T-helper 17 cell (primary cell): Measurements from ENCODE around the gene WT1. TPM values are rescaled to one million over a fixed set of nuclear protein-coding genes. Genes with fewer than 3 reads are reported as not detected.

ENCODE experiments used
- ATAC-seq: fragments of 150-1000 bp; cut with Tn5 transposase; 2 replicates; pipeline ENCODE4 v1.10.0; 2021; ENCODE audit warnings: mild to moderate bottlenecking, moderate library complexity
- DNase-seq, 3 donors: peaks; one replicate each; pipeline versions ENCODE4 v3.0.0 to v3.0.0-alpha.2; 2020 to 2021
- H3K9me3 ChIP-seq: one replicate; pipeline ENCODE4 v1.7.0; 2013; ENCODE audit warnings: low read length, mild to moderate bottlenecking; ENCODE audit not compliant: control insufficient read depth, poor library complexity, severe bottlenecking
- H3K27ac Mint-ChIP-seq: one replicate; pipeline ENCODE4 v1.8.0; 2022; ENCODE audit warnings: mild to moderate bottlenecking, moderate library complexity, mixed read lengths
- H3K27me3 Mint-ChIP-seq: one replicate; pipeline ENCODE4 v1.8.0; 2022; ENCODE audit warnings: mixed read lengths
- H3K36me3 Mint-ChIP-seq: one replicate; pipeline ENCODE4 v1.8.0; 2022; ENCODE audit warnings: low read depth, mixed read lengths
- H3K4me1 Mint-ChIP-seq: one replicate; pipeline ENCODE4 v1.8.0; 2022; ENCODE audit warnings: mild to moderate bottlenecking, mixed read lengths
- H3K4me3 Mint-ChIP-seq: one replicate; pipeline ENCODE4 v1.8.0; 2022; ENCODE audit warnings: mild to moderate bottlenecking, moderate library complexity, mixed read lengths
- total RNA-seq, 4 donors: library from RNA in 2 of 4; stranded (reverse) in 2 of 4; gene quantifications; one replicate each; pipeline ENCODE4 v1.2.3 and lab custom pipeline; 2022 to 2026

The WT1 gene
- total RNA-seq, 2 donors from 2014 or later, result not detected

- Mint-ChIP-seq H3K27me3 (peaks cover 85% of the 10 kb centered on the region), H3K4me3 (peak overlapping the region; percentile 76), H3K27ac (peak overlapping the region; percentile 19), H3K36me3 (peaks cover 7% of the 10 kb centered on the region), H3K4me1 (peaks cover 26% of the 10 kb centered on the region)
- DNase-seq (no peak), ATAC-seq (no peak)
- no peaks in the 10 kb centered on the region for H3K9me3 ChIP-seq
Observed at GRCh38 chr11:32435942-32436750, 807 bp upstream of the WT1 start.

GRCh38 chr11:32435152-32435480 is 223 bp downstream of the WT1 start:
- H3K27ac Mint-ChIP-seq, result no peak overlapping the region
- peaks cover 85% of the 10 kb centered on the region for H3K27me3 Mint-ChIP-seq
- H3K9me3 ChIP-seq, result no peaks in the 10 kb centered on the region

GRCh38 chr11:32434356-32435151 is 785 bp downstream of the WT1 start:
- H3K9me3 ChIP-seq, result no peaks in the 10 kb centered on the region
- no peak overlapping the region for H3K27ac Mint-ChIP-seq
- H3K27me3 Mint-ChIP-seq, result peaks cover 85% of the 10 kb centered on the region
- H3K4me3 Mint-ChIP-seq, result peak overlapping the region; percentile 77
- H3K4me1 Mint-ChIP-seq, result peaks cover 29% of the 10 kb centered on the region
- no peak for ATAC-seq
- peaks cover 2% of the 10 kb centered on the region for H3K36me3 Mint-ChIP-seq
- no peak for DNase-seq

More at GRCh38 chr11:32435152-32435480, 223 bp downstream of the WT1 start:
- H3K4me1 Mint-ChIP-seq, result peaks cover 29% of the 10 kb centered on the region
- ATAC-seq, result no peak
- no peak overlapping the region for H3K4me3 Mint-ChIP-seq
- DNase-seq, result no peak
- H3K36me3 Mint-ChIP-seq, result peaks cover 3% of the 10 kb centered on the region

- peak overlapping the region; percentile 77 for H3K4me3 Mint-ChIP-seq
- no peaks in the 10 kb centered on the region for H3K9me3 ChIP-seq
- no peak for DNase-seq
- peaks cover 27% of the 10 kb centered on the region for H3K4me1 Mint-ChIP-seq
- H3K27ac Mint-ChIP-seq, result no peak overlapping the region
- H3K27me3 Mint-ChIP-seq, result peaks cover 89% of the 10 kb centered on the region
- H3K36me3 Mint-ChIP-seq, result peaks cover 2% of the 10 kb centered on the region
- no peak for ATAC-seq
Observed at GRCh38 chr11:32433914-32434355, 1.4 kb downstream of the WT1 start.

GRCh38 chr11:32433101-32433913 is 2.0 kb downstream of the WT1 start:
- Mint-ChIP-seq H3K4me3 (peak overlapping the region; percentile 77), H3K4me1 (peaks cover 27% of the 10 kb centered on the region), H3K27me3 (peaks cover 90% of the 10 kb centered on the region), H3K27ac (peak overlapping the region; percentile 5), H3K36me3 (peaks cover 3% of the 10 kb centered on the region)
- ATAC-seq, result no peak
- no peak for DNase-seq
- H3K9me3 ChIP-seq, result no peaks in the 10 kb centered on the region

- ATAC-seq (no peak), DNase-seq (no peak)
- H3K27me3 Mint-ChIP-seq, result peaks cover 90% of the 10 kb centered on the region
- H3K36me3 Mint-ChIP-seq, result peaks cover 5% of the 10 kb centered on the region
- H3K4me1 Mint-ChIP-seq, result peaks cover 34% of the 10 kb centered on the region
- no peaks in the 10 kb centered on the region for H3K9me3 ChIP-seq
- H3K4me3 Mint-ChIP-seq, result no peak overlapping the region
- peak overlapping the region; percentile 5 for H3K27ac Mint-ChIP-seq
Observed at GRCh38 chr11:32432565-32432964, 2.8 kb downstream of the WT1 start.

GRCh38 chr11:32430568-32431381 is 4.6 kb downstream of the WT1 start:
- DNase-seq, result no peak
- Mint-ChIP-seq H3K4me3 (no peak overlapping the region), H3K27ac (no peak overlapping the region), H3K36me3 (peaks cover 5% of the 10 kb centered on the region), H3K4me1 (peaks cover 29% of the 10 kb centered on the region), H3K27me3 (peaks cover 89% of the 10 kb centered on the region)
- H3K9me3 ChIP-seq, result no peaks in the 10 kb centered on the region
- ATAC-seq, result no peak

GRCh38 chr11:32429477-32429876 is 5.9 kb downstream of the WT1 start:
- H3K27ac Mint-ChIP-seq, result no peak overlapping the region
- H3K4me3 Mint-ChIP-seq, result no peak overlapping the region
- ATAC-seq (no peak), DNase-seq (no peak)
- H3K4me1 Mint-ChIP-seq, result peaks cover 28% of the 10 kb centered on the region
- H3K9me3 ChIP-seq, result no peaks in the 10 kb centered on the region
- peaks cover 98% of the 10 kb centered on the region for H3K27me3 Mint-ChIP-seq
- H3K36me3 Mint-ChIP-seq, result peaks cover 5% of the 10 kb centered on the region

- no peak for DNase-seq
- peaks cover 24% of the 10 kb centered on the region for H3K4me1 Mint-ChIP-seq
Observed at GRCh38 chr11:32428665-32429303, 6.6 kb downstream of the WT1 start.

GRCh38 chr11:32427935-32428664 is 7.2 kb downstream of the WT1 start:
- H3K9me3 ChIP-seq, result no peaks in the 10 kb centered on the region
- peak; percentile 47 for ATAC-seq
- DNase-seq, result no peak
- H3K27me3 Mint-ChIP-seq, result peaks cover 86% of the 10 kb centered on the region
- H3K4me3 Mint-ChIP-seq, result peak overlapping the region; percentile 76
- peaks cover 20% of the 10 kb centered on the region for H3K4me1 Mint-ChIP-seq
- no peak overlapping the region for H3K27ac Mint-ChIP-seq
- H3K36me3 Mint-ChIP-seq, result peaks cover 5% of the 10 kb centered on the region

More at GRCh38 chr11:32428665-32429303, 6.6 kb downstream of the WT1 start:
- no peak for ATAC-seq
- H3K27me3 Mint-ChIP-seq, result peaks cover 93% of the 10 kb centered on the region
- H3K4me3 Mint-ChIP-seq, result no peak overlapping the region
- H3K36me3 Mint-ChIP-seq, result peaks cover 5% of the 10 kb centered on the region
- no peaks in the 10 kb centered on the region for H3K9me3 ChIP-seq
- H3K27ac Mint-ChIP-seq, result no peak overlapping the region

GRCh38 chr11:32427616-32427934 is 7.8 kb downstream of the WT1 start:
- peak overlapping the region; percentile 76 for H3K4me3 Mint-ChIP-seq
- peaks cover 8% of the 10 kb centered on the region for H3K36me3 Mint-ChIP-seq
- ATAC-seq, result peak; percentile 8
- H3K27me3 Mint-ChIP-seq, result peaks cover 83% of the 10 kb centered on the region
- H3K4me1 Mint-ChIP-seq, result peaks cover 20% of the 10 kb centered on the region
- H3K27ac Mint-ChIP-seq, result no peak overlapping the region
- DNase-seq, result no peak
- no peaks in the 10 kb centered on the region for H3K9me3 ChIP-seq
